ENCODE results near the gene DPH5. TPM values are rescaled to one million over a fixed set of nuclear protein-coding genes. Genes with fewer than 3 reads are reported as not detected.

Gene DPH5
- total RNA-seq, 1 donor from 2014 or later, result 22.1 TPM

- intact Hi-C loops (cut with DNase I), result no loop called here
- no peak for TF ChIP-seq POLR2A (IDR thresholded peaks at IDR 0.05)
- no peak for TF ChIP-seq CTCF (IDR thresholded peaks at IDR 0.05)
- no peak for TF ChIP-seq POLR2AphosphoS5 (IDR thresholded peaks at IDR 0.05; ENCODE audit: insufficient read depth in 1 of 2, low read depth in 1 of 2)
- no peak for DNase-seq (ENCODE audit: extremely low spot score in 2 of 2)
- no peak overlapping the region for H3K4me3 ChIP-seq
- H3K4me1 ChIP-seq, result no peaks in the 10 kb centered on the region
- no peaks in the 10 kb centered on the region for H3K27me3 ChIP-seq
- no peak overlapping the region for H3K27ac ChIP-seq
- peaks cover 4% of the 10 kb centered on the region for H3K9me3 ChIP-seq
- H3K36me3 ChIP-seq, result no peaks in the 10 kb centered on the region
These were observed 40.8 kb upstream of the DPH5 start for GRCh38 chr1:101066260-101066936.

- no peak overlapping the region for H3K4me3 ChIP-seq
- peaks cover 4% of the 10 kb centered on the region for H3K9me3 ChIP-seq
- no peaks in the 10 kb centered on the region for H3K27me3 ChIP-seq
- intact Hi-C loops (cut with DNase I), result no loop called here
- no peaks in the 10 kb centered on the region for H3K4me1 ChIP-seq
- no peaks in the 10 kb centered on the region for H3K36me3 ChIP-seq
- no peak overlapping the region for H3K27ac ChIP-seq
- TF ChIP-seq CTCF (IDR thresholded peaks at IDR 0.05), result no peak
- TF ChIP-seq POLR2A (IDR thresholded peaks at IDR 0.05), result no peak
- no peak for TF ChIP-seq POLR2AphosphoS5 (IDR thresholded peaks at IDR 0.05; ENCODE audit: insufficient read depth in 1 of 2, low read depth in 1 of 2)
- DNase-seq (ENCODE audit: extremely low spot score in 2 of 2), result no peak
These were observed 40.0 kb upstream of the DPH5 start for GRCh38 chr1:101065575-101065974.

GRCh38 chr1:101064697-101065096 is 39.1 kb upstream of the DPH5 start:
- Histone ChIP-seq H3K36me3 (no peaks in the 10 kb centered on the region), H3K9me3 (peaks cover 4% of the 10 kb centered on the region), H3K4me3 (no peak overlapping the region), H3K27me3 (no peaks in the 10 kb centered on the region), H3K4me1 (no peaks in the 10 kb centered on the region), H3K27ac (no peak overlapping the region)
- TF ChIP-seq POLR2AphosphoS5 (IDR thresholded peaks at IDR 0.05; ENCODE audit: insufficient read depth in 1 of 2, low read depth in 1 of 2), result no peak
- TF ChIP-seq CTCF (IDR thresholded peaks at IDR 0.05), result no peak
- no peak for TF ChIP-seq POLR2A (IDR thresholded peaks at IDR 0.05)
- intact Hi-C loops (cut with DNase I), result no loop called here
- no peak for DNase-seq (ENCODE audit: extremely low spot score in 2 of 2)

GRCh38 chr1:101060992-101061391 is 35.4 kb upstream of the DPH5 start:
- intact Hi-C loops (cut with DNase I), result no loop called here
- Histone ChIP-seq H3K27ac (no peak overlapping the region), H3K27me3 (no peaks in the 10 kb centered on the region), H3K4me1 (no peaks in the 10 kb centered on the region), H3K4me3 (no peak overlapping the region), H3K9me3 (no peaks in the 10 kb centered on the region), H3K36me3 (no peaks in the 10 kb centered on the region)
- DNase-seq (ENCODE audit: extremely low spot score in 2 of 2), result no peak
- no peak for TF ChIP-seq POLR2AphosphoS5 (IDR thresholded peaks at IDR 0.05; ENCODE audit: insufficient read depth in 1 of 2, low read depth in 1 of 2)
- TF ChIP-seq CTCF (IDR thresholded peaks at IDR 0.05), result no peak
- TF ChIP-seq POLR2A (IDR thresholded peaks at IDR 0.05), result no peak

- Histone ChIP-seq H3K4me3 (no peak overlapping the region), H3K9me3 (no peaks in the 10 kb centered on the region), H3K4me1 (no peaks in the 10 kb centered on the region), H3K36me3 (no peaks in the 10 kb centered on the region), H3K27me3 (no peaks in the 10 kb centered on the region), H3K27ac (no peak overlapping the region)
- TF ChIP-seq POLR2A (IDR thresholded peaks at IDR 0.05), result no peak
- no peak for DNase-seq (ENCODE audit: extremely low spot score in 2 of 2)
- intact Hi-C loops (cut with DNase I), result no loop called here
These were observed 34.5 kb upstream of the DPH5 start for GRCh38 chr1:101059945-101060542.
